Stimulated activated CD8-positive, alpha-beta memory T cell treated with anti-CD3 and anti-CD28 coated beads, Interleukin-12 subunit alpha, Interleukin-12 subunit beta, amount 100 ng/mL, for 24 hours (primary cell): ENCODE measurements around the gene HYOU1.
A peak's percentile ranks its signal among the peaks of the same experiment; 100 is the strongest.
"Not testable (repeated sequence)": the region's sequence is repeated elsewhere in the genome, so short reads cannot be mapped to it uniquely, and the experiment has no call there.

Source experiments
- DNase-seq: peaks from one replicate; pipeline ENCODE4 v3.0.0-alpha.2; 2020; ENCODE audit errors: extremely low read depth

Gene HYOU1

GRCh38 chr11:119057000-119057769 is at the start of gene HYOU1:
TSS of gene HYOU1 (minus strand) at chr11:119057205. CDS start at chr11:119056160, 1,045 bp downstream.
- peak; percentile 99 for DNase-seq

GRCh38 chr11:119103793-119104192 is 46.8 kb upstream of the HYOU1 start:
- DNase-seq = no peak

GRCh38 chr11:119103161-119103664 is 46.2 kb upstream of the HYOU1 start:
- not testable (repeated sequence) for DNase-seq

- no peak for DNase-seq
Measured at GRCh38 chr11:119101759-119102423, 44.9 kb upstream of the HYOU1 start, which contains the start of gene DPAGT1. TSS of gene DPAGT1 (minus strand) at chr11:119101853. CDS start at chr11:119101655, 198 bp downstream.

- DNase-seq = no peak
Measured at GRCh38 chr11:119100994-119101758, 44.2 kb upstream of the HYOU1 start.

- no peak for DNase-seq
Measured at GRCh38 chr11:119100246-119100970, 43.4 kb upstream of the HYOU1 start.

- no peak for DNase-seq
Measured at GRCh38 chr11:119099711-119100110, 42.7 kb upstream of the HYOU1 start.

- peak; percentile 97 for DNase-seq
Measured at GRCh38 chr11:119095066-119095880, 38.3 kb upstream of the HYOU1 start.

GRCh38 chr11:119094816-119095065 is 37.7 kb upstream of the HYOU1 start:
- no peak for DNase-seq

- no peak for DNase-seq
Measured at GRCh38 chr11:119093942-119094815, 37.2 kb upstream of the HYOU1 start.

- no peak for DNase-seq
Measured at GRCh38 chr11:119092880-119093842, 36.2 kb upstream of the HYOU1 start.

- DNase-seq = no peak
Measured at GRCh38 chr11:119091966-119092879, 35.2 kb upstream of the HYOU1 start.

- DNase-seq = no peak
Measured at GRCh38 chr11:119091178-119091577, 34.2 kb upstream of the HYOU1 start.

- DNase-seq = no peak
Measured at GRCh38 chr11:119089319-119089718, 32.3 kb upstream of the HYOU1 start.

GRCh38 chr11:119088406-119088805 is 31.4 kb upstream of the HYOU1 start:
- DNase-seq = no peak

GRCh38 chr11:119087747-119088241 is 30.8 kb upstream of the HYOU1 start:
- DNase-seq = no peak

GRCh38 chr11:119087123-119087522 is 30.1 kb upstream of the HYOU1 start:
- DNase-seq = no peak
